Measurements from ENCODE around the gene RNF41.

The RNF41 gene

GRCh38 chr12:56216461-56216860 lies 5.3 kb downstream of the RNF41 start:
- H3F3A ChIP-seq (ENCODE audit: insufficient read depth): peaks cover 6% of the 10 kb centered on the region
- no peaks in the 10 kb centered on the region for H3K27me3 ChIP-seq (ENCODE audit: low read length)
- H3K79me2 ChIP-seq (ENCODE audit: insufficient read depth, low read length): peaks cover 21% of the 10 kb centered on the region
- no peak for TF ChIP-seq CTCF (IDR thresholded peaks at IDR 0.05; ENCODE audit: insufficient read depth, low read length, poor library complexity, severe bottlenecking)
- TF ChIP-seq EZH2phosphoT487 (conservative IDR thresholded peaks at IDR 0.05; ENCODE audit: low read length): no peak
- H3K36me3 ChIP-seq (ENCODE audit: low read length): peaks cover 2% of the 10 kb centered on the region; the same call in 1 of the 2 replicates
- no peak overlapping the region for H3K9ac ChIP-seq (ENCODE audit: low read length)
- H2AFZ ChIP-seq (ENCODE audit: low read depth, low read length, severe bottlenecking): no peak overlapping the region
- H3K4me2 ChIP-seq (ENCODE audit: low read depth, low read length, poor library complexity, severe bottlenecking): no peak overlapping the region
- no peaks in the 10 kb centered on the region for H3K9me2 ChIP-seq (replicated peaks; ENCODE audit: insufficient read depth, low read length)
- H3K4me3 ChIP-seq (ENCODE audit: insufficient read depth, low read length, poor library complexity, severe bottlenecking): no peak overlapping the region
- H3K9me3 ChIP-seq (ENCODE audit: insufficient read depth, low read length): no peaks in the 10 kb centered on the region
- H3K27ac ChIP-seq (ENCODE audit: low read depth, low read length): no peak overlapping the region
- no peaks in the 10 kb centered on the region for H4K20me1 ChIP-seq (ENCODE audit: low read depth, low read length)

- no peak overlapping the region for H3K27ac ChIP-seq (ENCODE audit: low read depth, low read length)
- H3K9me3 ChIP-seq (ENCODE audit: insufficient read depth, low read length): no peaks in the 10 kb centered on the region
- no peak for TF ChIP-seq EZH2phosphoT487 (conservative IDR thresholded peaks at IDR 0.05; ENCODE audit: low read length)
- no peak for TF ChIP-seq CTCF (IDR thresholded peaks at IDR 0.05; ENCODE audit: insufficient read depth, low read length, poor library complexity, severe bottlenecking)
- peaks cover 2% of the 10 kb centered on the region; the same call in 1 of the 2 replicates for H3K36me3 ChIP-seq (ENCODE audit: low read length)
- no peak overlapping the region for H3K4me3 ChIP-seq (ENCODE audit: insufficient read depth, low read length, poor library complexity, severe bottlenecking)
- H3F3A ChIP-seq (ENCODE audit: insufficient read depth): no peaks in the 10 kb centered on the region
- no peak overlapping the region for H3K9ac ChIP-seq (ENCODE audit: low read length)
- no peaks in the 10 kb centered on the region for H3K27me3 ChIP-seq (ENCODE audit: low read length)
- no peaks in the 10 kb centered on the region for H3K9me2 ChIP-seq (replicated peaks; ENCODE audit: insufficient read depth, low read length)
- no peak overlapping the region for H3K4me2 ChIP-seq (ENCODE audit: low read depth, low read length, poor library complexity, severe bottlenecking)
- H4K20me1 ChIP-seq (ENCODE audit: low read depth, low read length): no peaks in the 10 kb centered on the region
- no peak overlapping the region for H2AFZ ChIP-seq (ENCODE audit: low read depth, low read length, severe bottlenecking)
- no peaks in the 10 kb centered on the region for H3K79me2 ChIP-seq (ENCODE audit: insufficient read depth, low read length)
Measured at GRCh38 chr12:56213878-56214277, 7.8 kb downstream of the RNF41 start.

GRCh38 chr12:56212361-56212760 lies 9.4 kb downstream of the RNF41 start:
- H3K9me3 ChIP-seq (ENCODE audit: insufficient read depth, low read length): no peaks in the 10 kb centered on the region
- no peaks in the 10 kb centered on the region for H3K79me2 ChIP-seq (ENCODE audit: insufficient read depth, low read length)
- TF ChIP-seq CTCF (IDR thresholded peaks at IDR 0.05; ENCODE audit: insufficient read depth, low read length, poor library complexity, severe bottlenecking): no peak
- no peak for TF ChIP-seq EZH2phosphoT487 (conservative IDR thresholded peaks at IDR 0.05; ENCODE audit: low read length)
- H3K9me2 ChIP-seq (replicated peaks; ENCODE audit: insufficient read depth, low read length): no peaks in the 10 kb centered on the region
- H3F3A ChIP-seq (ENCODE audit: insufficient read depth): peaks cover 5% of the 10 kb centered on the region; the same call in 1 of the 2 replicates
- no peak overlapping the region for H3K4me2 ChIP-seq (ENCODE audit: low read depth, low read length, poor library complexity, severe bottlenecking)
- no peak overlapping the region for H2AFZ ChIP-seq (ENCODE audit: low read depth, low read length, severe bottlenecking)
- no peak overlapping the region for H3K4me3 ChIP-seq (ENCODE audit: insufficient read depth, low read length, poor library complexity, severe bottlenecking)
- H3K27me3 ChIP-seq (ENCODE audit: low read length): no peaks in the 10 kb centered on the region
- no peaks in the 10 kb centered on the region for H4K20me1 ChIP-seq (ENCODE audit: low read depth, low read length)
- no peak overlapping the region for H3K27ac ChIP-seq (ENCODE audit: low read depth, low read length)
- H3K36me3 ChIP-seq (ENCODE audit: low read length): peaks cover 4% of the 10 kb centered on the region; the same call in 1 of the 2 replicates
- no peak overlapping the region for H3K9ac ChIP-seq (ENCODE audit: low read length)

Data from SU-DHL-6 (cell line).